ENCODE data around the gene SLC9A8. TPM values are rescaled to one million over a fixed set of nuclear protein-coding genes. Genes with fewer than 3 reads are reported as not detected.
"Not testable (repeated sequence)": the region's sequence is repeated elsewhere in the genome, so short reads cannot be mapped to it uniquely, and the experiment has no call there.

Gene SLC9A8
- total RNA-seq, 4 donors from 2014 or later, result 4.8 to 8.1 (median 7.0) TPM

- H3K4me3 ChIP-seq (ENCODE audit: low read depth, poor library complexity, severe bottlenecking), result no peak overlapping the region
- WGBS, 2 donors, result 72 to 80% methylated on average over 2 of the region's 2 CpGs
- intact Hi-C loops (cut with DNase I; ENCODE audit: low total_unique reads), result no loop called here
- DNase-seq (ENCODE audit: low spot score in 2 of 2), result no peak
- TF ChIP-seq CTCF (IDR thresholded peaks at IDR 0.05) (no peak), POLR2A (IDR thresholded peaks at IDR 0.05) (no peak)
These were observed 45.5 kb downstream of the SLC9A8 start for GRCh38 chr20:49858076-49858585.

- 87 to 93% methylated on average over 6 of the region's 6 CpGs for WGBS, 2 donors
- TF ChIP-seq POLR2A (IDR thresholded peaks at IDR 0.05) (no peak), CTCF (IDR thresholded peaks at IDR 0.05) (no peak)
- no peak overlapping the region for H3K4me3 ChIP-seq (ENCODE audit: low read depth, poor library complexity, severe bottlenecking)
- intact Hi-C loops (cut with DNase I; ENCODE audit: low total_unique reads), result no loop called here
- DNase-seq (ENCODE audit: low spot score in 2 of 2), result no peak
These were observed 46.4 kb downstream of the SLC9A8 start for GRCh38 chr20:49859011-49859410.

- TF ChIP-seq POLR2A (IDR thresholded peaks at IDR 0.05), result no peak
- no peak for TF ChIP-seq CTCF (IDR thresholded peaks at IDR 0.05)
- DNase-seq (ENCODE audit: low spot score in 2 of 2), result no peak
- H3K4me3 ChIP-seq (ENCODE audit: low read depth, poor library complexity, severe bottlenecking), result no peak overlapping the region
- intact Hi-C loops (cut with DNase I; ENCODE audit: low total_unique reads), result no loop called here
These were observed 47.2 kb downstream of the SLC9A8 start for GRCh38 chr20:49859807-49860206.

GRCh38 chr20:49861232-49861631, 48.6 kb downstream of the SLC9A8 start:
- H3K4me3 ChIP-seq (ENCODE audit: low read depth, poor library complexity, severe bottlenecking); DNase-seq (ENCODE audit: low spot score in 2 of 2); intact Hi-C loops (cut with DNase I; ENCODE audit: low total_unique reads): not testable (repeated sequence)
- WGBS, 2 donors, result 88 to 93% methylated on average over 3 of the region's 3 CpGs

GRCh38 chr20:49862607-49863200, 50.1 kb downstream of the SLC9A8 start:
- no peak overlapping the region for H3K4me3 ChIP-seq (ENCODE audit: low read depth, poor library complexity, severe bottlenecking)
- 88 to 92% methylated on average over 6 of the region's 6 CpGs for WGBS, 2 donors
- no peak for DNase-seq (ENCODE audit: low spot score in 2 of 2)
- intact Hi-C loops (cut with DNase I; ENCODE audit: low total_unique reads), result no loop called here
- no peak for TF ChIP-seq POLR2A (IDR thresholded peaks at IDR 0.05)
- no peak for TF ChIP-seq CTCF (IDR thresholded peaks at IDR 0.05)

GRCh38 chr20:49863666-49864065, 51.0 kb downstream of the SLC9A8 start:
- WGBS, 2 donors, result 88 to 95% methylated on average over 6 of the region's 6 CpGs
- H3K4me3 ChIP-seq (ENCODE audit: low read depth, poor library complexity, severe bottlenecking), result no peak overlapping the region
- intact Hi-C loops (cut with DNase I; ENCODE audit: low total_unique reads), result no loop called here
- no peak for DNase-seq (ENCODE audit: low spot score in 2 of 2)
- TF ChIP-seq POLR2A (IDR thresholded peaks at IDR 0.05) (no peak), CTCF (IDR thresholded peaks at IDR 0.05) (no peak)
